HG03039 (cell line): ENCODE results near the gene TLDC2.
"Not testable (repeated sequence)": the region's sequence is repeated elsewhere in the genome, so short reads cannot be mapped to it uniquely, and the experiment has no call there.

Experiments
- ATAC-seq: cut with Tn5 transposase; IDR thresholded peaks from one replicate; pipeline ENCODE4 v1.9.1; 2021; ENCODE audit warnings: mild to moderate bottlenecking, moderate library complexity; ENCODE audit not compliant: unreplicated experiment

TLDC2 gene

GRCh38 chr20:36875702-36876472, at the start of gene TLDC2:
Gene TLDC2 (plus strand): TSS chr20:36876138. CDS start chr20:36876175, 37 bp downstream.
- no peak for ATAC-seq

- no peak for ATAC-seq
Measured at GRCh38 chr20:36826554-36827244, 49.2 kb upstream of the TLDC2 start.

GRCh38 chr20:36827541-36828279, 48.2 kb upstream of the TLDC2 start:
- peak; percentile 68 for ATAC-seq

GRCh38 chr20:36830791-36831691, 44.9 kb upstream of the TLDC2 start:
- no peak for ATAC-seq

GRCh38 chr20:36832791-36833190, 43.1 kb upstream of the TLDC2 start:
- ATAC-seq, result no peak

- ATAC-seq, result no peak
Measured at GRCh38 chr20:36833275-36834020, 42.5 kb upstream of the TLDC2 start.

GRCh38 chr20:36835025-36835424, 40.9 kb upstream of the TLDC2 start:
- no peak for ATAC-seq

GRCh38 chr20:36835453-36836198, 40.3 kb upstream of the TLDC2 start:
- ATAC-seq, result peak; percentile 84

- ATAC-seq, result no peak
Measured at GRCh38 chr20:36836591-36837269, 39.2 kb upstream of the TLDC2 start.

GRCh38 chr20:36838376-36838775, 37.6 kb upstream of the TLDC2 start:
- not testable (repeated sequence) for ATAC-seq

GRCh38 chr20:36839150-36839549, 36.8 kb upstream of the TLDC2 start:
- no peak for ATAC-seq

- ATAC-seq, result not testable (repeated sequence)
Measured at GRCh38 chr20:36841030-36841429, 34.9 kb upstream of the TLDC2 start.

- no peak for ATAC-seq
Measured at GRCh38 chr20:36845288-36845971, 30.5 kb upstream of the TLDC2 start.

GRCh38 chr20:36847009-36847709, 28.8 kb upstream of the TLDC2 start:
- ATAC-seq, result no peak

- ATAC-seq, result no peak
Measured at GRCh38 chr20:36847710-36848040, 28.3 kb upstream of the TLDC2 start.

- ATAC-seq, result no peak
Measured at GRCh38 chr20:36848078-36848660, 27.8 kb upstream of the TLDC2 start.

- ATAC-seq, result no peak
Measured at GRCh38 chr20:36848677-36849076, 27.3 kb upstream of the TLDC2 start.
